GM18907 (cell line): Measurements from ENCODE around the gene GMNC.
A peak's percentile ranks its signal among the peaks of the same experiment; 100 is the strongest.
"Not testable (repeated sequence)": the region's sequence is repeated elsewhere in the genome, so short reads cannot be mapped to it uniquely, and the experiment has no call there.

Experiments used
- ATAC-seq: cut with Tn5 transposase; IDR thresholded peaks from one replicate; pipeline ENCODE4 v1.9.1; 2021; ENCODE audit warnings: mild to moderate bottlenecking, moderate library complexity; ENCODE audit not compliant: unreplicated experiment

Gene GMNC, protein sequence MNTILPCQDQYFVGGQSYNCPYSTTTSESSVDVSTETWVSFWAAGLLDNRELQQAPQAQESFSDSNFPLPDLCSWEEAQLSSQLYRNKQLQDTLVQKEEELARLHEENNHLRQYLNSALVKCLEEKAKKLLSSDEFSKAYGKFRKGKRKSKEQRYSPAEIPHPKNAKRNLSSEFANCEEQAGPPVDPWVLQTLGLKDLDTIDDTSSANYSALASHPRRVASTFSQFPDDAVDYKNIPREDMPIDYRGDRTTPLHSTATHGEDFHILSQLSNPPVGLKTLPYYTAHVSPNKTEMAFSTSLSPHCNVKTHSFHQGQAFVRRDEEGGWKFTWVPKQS

DNA sequence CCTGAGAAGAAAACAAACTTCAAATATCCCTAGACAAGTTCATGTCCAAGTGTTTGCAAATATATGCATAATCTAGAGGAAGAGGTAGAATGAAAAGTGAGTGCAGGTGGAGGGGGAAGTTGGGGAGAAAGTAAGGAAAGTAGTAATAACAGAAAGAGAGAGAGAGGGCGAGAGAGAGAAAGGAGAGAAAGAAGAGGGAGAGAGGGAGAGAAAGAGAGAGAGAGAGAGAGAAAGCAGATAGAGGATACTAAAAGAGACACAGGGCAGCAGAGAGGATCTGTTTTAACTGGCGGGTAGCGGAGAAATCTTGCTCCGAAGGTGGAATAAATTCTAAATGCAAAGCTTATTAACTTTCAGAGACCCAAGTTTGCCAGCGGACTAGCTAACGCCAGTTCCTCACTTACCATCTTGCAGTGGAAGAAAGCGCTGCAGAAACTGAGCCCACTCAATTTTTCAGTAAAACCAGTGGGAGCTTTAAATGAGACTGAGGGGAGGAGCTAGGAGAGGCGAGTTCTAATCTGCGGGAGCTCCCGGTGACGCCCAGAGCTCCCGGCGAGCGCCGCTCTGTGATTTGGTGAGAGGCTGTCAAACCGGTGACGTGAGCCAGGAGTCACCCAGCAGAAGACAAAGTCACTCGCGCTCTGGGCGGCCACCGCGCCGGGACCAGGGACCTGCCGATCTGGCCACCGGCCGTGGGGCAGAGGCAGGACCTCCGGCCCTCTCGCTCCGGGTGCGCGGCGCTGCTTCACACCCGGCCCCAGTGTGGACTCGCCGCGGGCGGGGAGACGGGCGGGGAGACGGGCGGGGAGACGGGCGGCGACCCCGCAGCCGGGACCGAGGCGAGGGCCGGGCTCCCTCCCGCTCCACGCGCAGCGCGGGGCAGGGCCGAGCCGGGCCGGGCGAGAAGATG, at the start of gene GMNC:
TSS of gene GMNC (minus strand) at position 486 of the 910 bp plus-strand sequence. CDS start at position 407, 79 bp downstream.
- ATAC-seq, result peak; percentile 92

DNA sequence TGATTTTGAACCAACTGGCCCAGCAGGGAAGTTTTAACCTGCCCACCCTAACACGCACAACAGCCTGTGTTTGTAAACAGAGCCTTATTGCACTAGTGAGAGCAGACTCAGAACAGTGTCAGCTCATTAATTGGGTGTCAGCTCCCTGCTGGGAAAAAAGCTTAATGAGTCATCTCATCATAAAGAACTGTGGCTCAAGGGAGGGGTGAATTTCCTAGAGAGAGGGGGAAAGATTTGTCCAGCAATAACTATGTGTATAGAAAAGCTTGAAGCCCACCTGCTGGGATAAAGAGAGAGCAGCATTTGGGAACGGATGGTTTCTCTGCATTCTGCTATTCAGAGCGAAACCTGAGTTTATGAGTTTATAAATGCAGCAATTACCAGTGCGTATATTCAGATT, 48.9 kb upstream of the GMNC start:
- no peak for ATAC-seq

DNA sequence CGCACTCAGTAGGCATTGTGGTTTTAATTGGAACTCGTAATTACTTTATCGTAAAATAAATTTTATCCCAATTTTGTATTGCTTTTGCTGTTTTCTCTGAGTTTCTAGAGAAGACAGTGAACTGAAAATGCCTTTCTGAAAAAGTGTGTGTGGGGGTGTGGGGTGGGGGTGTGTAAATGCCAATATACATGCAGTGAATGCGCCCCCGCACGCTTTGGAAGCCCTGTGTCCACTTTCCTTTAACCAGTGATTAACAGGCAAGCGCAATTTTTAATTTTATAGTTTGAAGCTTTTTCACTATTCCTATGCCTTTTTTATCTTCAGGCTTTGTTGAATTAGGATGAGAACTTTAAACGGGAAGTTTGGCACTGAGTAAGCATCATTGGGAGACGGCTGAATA, 47.4 kb upstream of the GMNC start:
- ATAC-seq, result no peak

DNA sequence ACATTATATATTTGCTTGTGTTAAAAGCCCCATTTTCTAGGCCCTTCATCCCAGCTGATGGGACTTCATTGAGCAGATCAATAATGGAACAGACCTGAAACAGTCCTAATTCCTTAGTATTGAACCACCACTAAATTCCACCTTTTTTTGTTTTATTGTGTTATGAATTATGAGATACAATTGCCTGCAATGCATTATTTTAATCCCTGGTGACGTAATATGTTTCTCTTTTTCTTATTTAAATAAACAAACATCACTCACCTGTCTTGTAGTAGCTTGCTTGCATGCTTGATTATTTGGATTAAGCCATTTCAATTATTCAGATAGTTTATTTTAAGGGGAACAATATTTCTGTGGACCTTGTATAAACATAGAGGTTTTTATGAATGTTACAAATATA, 40.7 kb upstream of the GMNC start:
- no peak for ATAC-seq

DNA sequence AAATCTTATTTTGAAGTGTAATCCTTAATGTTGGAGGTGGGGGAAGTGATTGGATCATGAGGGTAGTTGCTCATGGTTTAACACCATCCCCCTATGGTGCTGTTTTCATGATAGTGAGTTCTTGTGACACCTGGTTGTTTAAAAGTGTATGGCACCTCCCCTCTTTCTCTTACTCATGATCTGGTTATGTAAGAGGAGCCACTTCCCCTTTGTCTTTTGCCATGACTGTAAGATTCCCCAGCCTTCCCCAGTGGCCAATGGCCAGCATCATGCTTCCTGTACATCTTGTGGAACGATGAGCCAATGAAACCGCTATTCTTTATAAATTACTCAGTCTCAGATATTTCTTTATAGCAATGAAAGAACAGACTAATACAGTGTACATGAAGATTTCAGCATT, 39.8 kb upstream of the GMNC start:
- ATAC-seq, result no peak

DNA sequence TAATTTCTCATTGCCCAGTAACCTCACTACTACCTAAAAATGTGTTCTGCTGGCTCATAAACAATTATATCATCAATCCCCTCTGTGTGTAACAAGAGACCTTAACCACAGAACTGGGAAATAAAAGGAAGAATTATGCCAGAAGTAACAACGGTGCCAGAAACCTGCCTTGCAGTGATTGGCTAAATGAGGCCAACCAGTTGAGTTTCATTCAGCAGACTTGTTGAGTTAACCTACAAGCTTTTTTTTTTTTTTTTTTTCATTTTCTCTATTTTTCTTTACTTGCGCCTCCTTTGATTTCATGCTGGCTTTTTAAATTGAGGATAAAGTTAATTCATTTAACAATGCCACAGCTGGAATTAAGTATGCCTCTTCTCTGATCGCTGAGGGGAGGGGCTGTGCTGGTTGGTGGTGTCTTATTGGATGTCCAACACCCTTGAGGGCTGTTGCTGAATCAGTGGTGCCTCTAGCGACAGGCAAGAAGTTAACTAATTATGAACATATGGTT, 30.0 kb upstream of the GMNC start:
- ATAC-seq, result no peak

DNA sequence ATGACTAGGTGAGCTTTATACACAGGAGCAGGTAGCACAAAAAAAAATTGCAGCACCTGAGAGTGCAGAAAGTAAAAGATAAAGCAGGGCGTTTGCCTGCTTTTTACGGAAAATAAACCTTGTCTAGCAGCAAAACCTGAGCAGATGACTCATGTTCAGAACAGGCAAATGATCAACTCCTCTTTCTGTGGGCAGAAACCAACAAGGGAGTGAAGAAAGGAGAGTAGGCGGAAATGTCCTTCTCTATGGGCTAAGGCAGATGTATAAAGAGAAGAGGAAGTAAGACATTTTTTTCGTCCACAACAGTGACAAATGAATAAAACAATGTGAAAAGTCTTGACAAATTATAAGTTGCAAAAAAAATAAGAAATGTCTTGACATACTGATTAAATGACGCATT, 24.5 kb upstream of the GMNC start:
- peak; percentile 95 for ATAC-seq

DNA sequence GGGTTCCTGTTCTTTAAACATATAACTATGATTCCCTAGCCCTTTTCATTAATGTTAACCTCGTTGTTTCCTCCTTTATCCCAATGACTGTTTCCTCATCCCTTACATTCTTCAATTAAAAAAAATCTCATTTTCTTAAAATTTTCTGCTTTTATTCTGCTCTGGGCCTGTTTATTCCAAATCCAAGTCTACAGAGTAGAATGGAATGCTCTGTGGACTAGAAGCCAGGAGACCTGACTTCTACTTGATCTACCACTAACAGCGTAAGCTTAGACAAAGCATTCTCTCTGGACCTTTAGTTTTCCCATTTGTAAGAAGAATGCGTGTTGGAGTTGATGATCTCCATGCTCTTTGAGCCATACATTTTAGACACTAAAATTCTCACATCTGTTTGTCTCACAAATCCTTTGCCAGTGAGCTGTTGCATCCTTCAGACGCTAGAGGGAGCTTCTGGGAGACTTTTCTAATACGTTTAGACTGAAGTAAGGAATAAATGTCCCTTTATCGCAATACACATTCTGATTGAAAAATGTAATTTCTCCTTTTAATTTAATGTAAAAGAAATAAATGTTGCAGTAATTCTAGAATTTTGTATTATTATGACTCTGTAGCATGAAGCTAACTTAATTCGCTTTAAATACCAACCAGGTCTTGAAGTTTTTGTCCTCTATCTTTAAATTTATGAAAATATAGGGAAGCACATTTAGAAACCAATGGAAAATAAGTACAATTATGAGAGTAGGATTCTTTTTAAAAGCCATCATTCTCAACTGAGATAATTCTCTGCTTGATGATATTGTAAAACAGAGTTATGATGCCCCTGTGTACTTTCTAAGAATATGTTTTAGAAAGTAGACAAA, 21.7 kb upstream of the GMNC start:
- ATAC-seq, result peak; percentile 74

DNA sequence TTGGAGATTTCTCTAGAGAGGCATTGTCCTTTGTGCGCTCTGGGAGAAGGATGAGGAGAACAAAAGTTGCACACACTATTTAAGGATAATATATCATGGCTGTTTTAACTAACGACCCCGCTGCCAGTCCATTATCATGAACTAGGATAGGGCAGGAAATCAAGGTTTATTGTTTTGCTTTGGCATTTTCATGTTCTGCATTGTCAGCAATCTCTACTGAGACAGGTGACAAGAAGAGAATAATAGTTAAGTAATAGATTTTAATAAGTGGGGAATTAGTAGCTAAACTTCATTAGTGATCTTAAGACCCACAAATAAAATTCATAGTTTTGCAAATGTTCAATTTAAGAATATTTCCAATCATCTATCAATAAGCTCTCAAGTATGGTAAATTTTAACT, 20.6 kb upstream of the GMNC start:
- ATAC-seq, result no peak

DNA sequence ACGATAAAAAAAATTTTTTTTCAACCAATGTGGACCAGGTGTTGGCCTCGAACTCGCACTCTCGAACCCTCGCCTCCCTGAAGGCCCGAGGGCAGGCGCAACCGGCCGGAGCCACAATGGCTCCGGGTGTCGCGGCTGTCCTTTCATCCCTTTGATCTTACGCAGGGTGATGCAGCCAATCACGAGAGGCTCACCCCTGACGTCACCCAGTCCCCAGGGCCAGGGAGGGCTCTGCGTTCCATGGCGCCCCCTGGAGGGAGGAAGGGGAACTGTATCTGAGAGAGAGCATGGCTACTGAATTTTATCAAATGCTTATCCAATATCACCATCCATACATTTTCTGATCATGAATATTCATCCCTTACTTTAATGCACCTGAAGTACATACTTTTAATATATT, 15.4 kb upstream of the GMNC start:
- ATAC-seq, result no peak

DNA sequence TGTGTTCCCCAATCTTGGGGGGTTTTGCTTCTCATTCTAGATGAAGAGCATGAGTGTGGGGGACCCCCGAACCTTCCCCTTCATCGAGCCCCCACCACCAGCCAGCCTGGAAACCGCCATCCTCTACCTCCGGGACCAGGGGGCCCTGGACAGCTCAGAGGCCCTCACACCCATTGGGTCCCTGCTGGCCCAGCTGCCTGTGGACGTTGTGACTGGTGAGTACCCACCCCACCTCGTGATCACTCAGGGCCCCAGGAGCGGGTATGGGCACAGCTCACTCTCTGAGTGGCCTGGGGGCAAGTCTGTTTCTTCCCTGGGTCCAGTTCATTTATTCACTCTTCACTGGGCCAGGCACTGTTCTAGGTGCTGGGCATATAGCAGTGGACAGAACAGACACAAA, 13.9 kb upstream of the GMNC start:
- ATAC-seq, result not testable (repeated sequence)

DNA sequence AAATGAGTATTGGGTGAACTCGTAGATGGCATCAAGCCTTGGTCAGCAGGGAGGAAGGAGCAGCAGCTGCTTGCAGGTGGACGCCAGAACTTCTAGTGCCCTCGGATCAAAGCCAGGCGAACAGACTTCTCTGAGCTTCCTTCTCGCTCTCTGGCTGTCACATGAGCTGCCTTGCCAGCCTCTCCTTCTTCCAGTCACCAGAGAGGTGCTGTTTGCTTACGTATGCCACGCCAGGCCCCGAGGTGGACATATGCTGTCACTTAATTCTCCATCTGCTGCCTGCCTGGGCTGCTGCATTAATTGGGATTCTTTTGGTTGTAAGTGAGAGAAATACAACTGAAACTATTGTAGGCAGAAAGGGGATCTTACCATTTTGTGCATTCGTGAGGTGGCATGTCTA, 12.6 kb upstream of the GMNC start:
- not testable (repeated sequence) for ATAC-seq

DNA sequence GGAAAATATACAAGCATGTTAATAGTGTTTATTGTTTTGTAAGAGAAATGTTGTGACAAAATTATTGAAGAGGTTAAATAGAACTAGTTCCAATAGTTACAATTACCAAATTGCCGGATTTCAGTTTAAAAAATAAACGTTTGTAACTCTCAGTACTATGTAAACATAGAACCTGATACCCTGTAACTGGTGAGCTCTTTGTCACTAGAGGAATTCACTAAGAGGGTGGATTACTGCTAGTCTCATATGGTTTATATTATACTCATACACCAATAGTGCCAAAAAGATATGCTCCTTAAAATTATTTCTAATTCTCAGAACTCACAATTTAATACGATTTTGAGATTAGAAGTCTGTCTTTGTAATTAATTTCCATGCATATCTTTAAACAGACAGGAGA, 7.6 kb upstream of the GMNC start:
- ATAC-seq, result no peak

DNA sequence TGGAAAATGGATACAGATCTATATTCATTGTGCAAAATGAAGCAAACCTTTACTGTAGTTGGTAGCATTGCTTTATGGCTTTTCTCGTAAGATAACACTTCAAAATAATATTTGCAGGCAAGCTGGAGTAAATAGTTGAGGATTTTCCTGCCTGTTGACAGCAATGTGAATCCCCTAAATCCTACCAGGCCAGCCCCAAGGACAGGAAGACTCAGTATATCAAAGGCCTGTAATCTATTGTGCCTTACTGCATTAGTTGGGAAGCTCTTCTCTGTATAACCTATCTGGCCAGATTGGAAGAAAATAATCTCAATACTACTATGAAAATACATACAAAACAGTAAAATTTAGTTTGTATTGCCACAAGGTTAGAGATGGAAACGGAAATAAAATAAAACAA, 4.6 kb upstream of the GMNC start:
- ATAC-seq, result no peak

DNA sequence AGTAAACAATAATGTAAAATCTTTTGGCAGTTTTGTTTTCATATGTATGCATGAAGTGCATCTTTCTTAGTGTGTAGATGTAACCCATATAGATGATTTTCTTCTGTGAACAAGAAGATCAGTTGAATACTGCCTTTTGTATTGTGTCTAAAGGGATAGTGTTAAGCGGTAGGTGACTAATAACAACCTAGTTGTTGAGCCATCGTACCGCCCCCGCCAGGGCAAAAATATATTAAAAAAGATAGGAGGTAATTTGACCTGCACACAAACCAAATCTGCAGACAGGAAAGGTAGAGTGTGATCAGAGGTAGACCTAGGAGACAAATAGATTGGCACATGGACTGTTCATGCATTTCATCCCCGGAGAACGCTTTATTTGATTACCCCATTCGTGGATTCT, 3.3 kb upstream of the GMNC start:
- ATAC-seq, result no peak

DNA sequence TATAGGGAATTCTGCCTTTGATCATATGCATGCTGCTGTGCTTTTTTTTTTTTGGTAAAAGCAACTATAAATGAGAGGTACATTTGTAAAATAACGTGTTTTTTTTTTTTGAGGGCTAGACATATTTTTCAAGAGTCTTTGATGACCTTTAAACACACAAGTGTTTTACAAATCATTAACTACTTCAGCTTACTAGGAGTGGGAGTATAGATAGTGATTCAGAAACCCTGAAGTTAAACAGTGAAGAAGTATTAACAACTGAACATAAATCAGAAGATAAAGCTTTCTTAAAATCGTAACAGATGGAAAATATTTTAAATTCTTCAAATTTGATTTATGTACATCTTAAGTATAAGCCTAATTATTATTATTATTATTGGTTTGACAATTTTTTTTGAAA, 2.9 kb upstream of the GMNC start:
- peak; percentile 66 for ATAC-seq

DNA sequence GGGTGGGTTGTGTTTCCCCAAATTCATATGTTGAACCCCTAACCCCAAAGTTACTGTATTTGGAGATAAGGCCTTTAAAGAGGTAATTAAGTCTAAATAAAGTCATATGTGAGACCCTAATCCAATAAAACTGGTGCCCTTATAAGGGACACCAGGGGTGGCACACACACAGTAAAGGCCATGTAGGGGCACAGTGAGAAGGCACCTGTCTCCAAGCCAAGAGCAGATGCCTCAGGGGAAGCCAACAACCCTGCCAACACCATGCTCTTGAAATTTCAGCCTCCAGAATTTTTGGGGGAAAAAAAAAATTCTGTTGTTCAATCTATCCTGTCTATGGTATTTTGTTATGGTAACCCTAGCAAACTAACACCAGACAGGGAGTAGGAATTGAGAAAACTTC, 1.5 kb upstream of the GMNC start:
- ATAC-seq, result no peak

DNA sequence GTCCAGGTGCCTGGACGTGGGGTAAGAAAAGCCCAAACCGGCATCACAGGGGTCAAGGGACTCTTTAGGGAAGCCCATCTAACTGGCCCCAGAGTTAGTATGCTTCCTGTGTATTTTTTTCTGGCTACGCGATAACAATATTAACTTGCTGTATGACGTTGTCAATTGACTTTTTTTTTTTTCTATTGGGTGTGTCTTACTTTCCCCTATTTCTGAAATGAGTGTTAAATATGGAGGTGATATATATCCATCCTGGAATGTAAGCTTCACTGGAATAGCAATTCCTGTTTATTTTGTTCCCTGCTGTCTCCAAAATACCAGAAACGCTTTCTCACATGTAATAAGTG, 598 bp upstream of the GMNC start:
- no peak for ATAC-seq

DNA sequence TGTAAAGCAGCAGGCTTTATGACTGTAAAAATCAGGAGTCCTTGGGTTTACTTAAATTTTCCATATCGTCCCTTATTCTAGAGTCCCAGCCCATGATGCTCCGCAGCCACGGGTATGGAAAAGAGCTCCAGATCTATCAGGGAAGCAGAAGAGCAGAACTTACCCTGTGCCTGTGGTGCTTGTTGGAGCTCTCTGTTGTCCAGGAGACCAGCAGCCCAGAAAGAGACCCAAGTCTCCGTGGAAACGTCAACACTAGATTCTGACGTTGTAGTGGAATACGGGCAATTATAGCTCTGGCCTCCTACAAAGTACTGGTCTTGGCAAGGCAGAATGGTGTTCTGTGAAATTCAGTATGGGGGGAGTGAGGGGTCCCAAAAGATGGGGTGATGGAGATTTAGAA, 2.0 kb downstream of the GMNC start:
- no peak for ATAC-seq

DNA sequence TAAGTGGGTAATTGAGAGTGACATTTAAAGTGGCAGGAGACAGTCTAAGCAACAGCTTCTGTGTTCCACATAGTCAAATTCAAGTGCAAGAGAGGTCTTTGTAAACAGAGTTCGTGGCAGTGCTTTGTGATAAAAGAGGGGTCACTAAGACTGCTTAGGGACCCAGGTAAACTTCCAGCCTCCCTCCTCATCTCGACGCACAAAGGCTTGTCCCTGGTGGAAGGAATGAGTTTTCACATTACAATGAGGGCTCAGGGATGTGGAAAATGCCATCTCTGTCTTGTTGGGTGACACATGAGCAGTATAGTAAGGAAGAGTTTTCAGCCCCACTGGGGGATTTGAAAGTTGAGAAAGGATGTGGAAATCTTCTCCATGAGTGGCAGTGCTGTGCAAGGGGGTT, 7.3 kb downstream of the GMNC start:
- ATAC-seq, result no peak

DNA sequence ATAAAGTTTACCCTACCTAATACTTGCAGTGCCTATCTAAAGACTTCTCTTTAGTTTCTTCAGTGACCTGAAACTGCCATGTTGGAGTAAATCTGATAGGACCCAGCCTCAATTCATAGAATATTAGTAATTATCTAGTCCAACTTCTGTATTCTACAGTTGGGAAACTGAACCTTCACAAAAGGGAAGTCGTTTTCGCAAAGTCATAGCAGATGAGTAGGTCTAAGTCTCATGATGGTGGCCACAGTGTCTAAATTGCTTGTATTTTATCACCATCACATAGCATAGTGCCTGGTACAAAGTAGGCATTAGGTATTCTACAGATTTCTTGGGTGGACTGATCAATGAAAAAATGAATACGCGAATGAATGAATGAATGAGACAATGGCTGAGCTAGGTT, 8.4 kb downstream of the GMNC start:
- ATAC-seq, result no peak
